ENCODE data around the gene LARP4.

GRCh38 chr12:50458606-50459005 lies 57.9 kb downstream of the LARP4 start:
- TF ChIP-seq, protein P1, sequence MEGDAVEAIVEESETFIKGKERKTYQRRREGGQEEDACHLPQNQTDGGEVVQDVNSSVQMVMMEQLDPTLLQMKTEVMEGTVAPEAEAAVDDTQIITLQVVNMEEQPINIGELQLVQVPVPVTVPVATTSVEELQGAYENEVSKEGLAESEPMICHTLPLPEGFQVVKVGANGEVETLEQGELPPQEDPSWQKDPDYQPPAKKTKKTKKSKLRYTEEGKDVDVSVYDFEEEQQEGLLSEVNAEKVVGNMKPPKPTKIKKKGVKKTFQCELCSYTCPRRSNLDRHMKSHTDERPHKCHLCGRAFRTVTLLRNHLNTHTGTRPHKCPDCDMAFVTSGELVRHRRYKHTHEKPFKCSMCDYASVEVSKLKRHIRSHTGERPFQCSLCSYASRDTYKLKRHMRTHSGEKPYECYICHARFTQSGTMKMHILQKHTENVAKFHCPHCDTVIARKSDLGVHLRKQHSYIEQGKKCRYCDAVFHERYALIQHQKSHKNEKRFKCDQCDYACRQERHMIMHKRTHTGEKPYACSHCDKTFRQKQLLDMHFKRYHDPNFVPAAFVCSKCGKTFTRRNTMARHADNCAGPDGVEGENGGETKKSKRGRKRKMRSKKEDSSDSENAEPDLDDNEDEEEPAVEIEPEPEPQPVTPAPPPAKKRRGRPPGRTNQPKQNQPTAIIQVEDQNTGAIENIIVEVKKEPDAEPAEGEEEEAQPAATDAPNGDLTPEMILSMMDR (IDR thresholded peaks at IDR 0.05) = no peak
- TF ChIP-seq EP300 (IDR thresholded peaks at IDR 0.05) = no peak

Data from stomach (tissue), 4 donors.